ENCODE measurements around the gene HBQ1. TPM values are rescaled to one million over a fixed set of nuclear protein-coding genes. Genes with fewer than 3 reads are reported as not detected.

The HBQ1 gene
- total and polyA plus RNA-seq, 4 donors, result 50.9 TPM; not detected in 3

GRCh38 chr16:132120-132519 is 48.1 kb upstream of the HBQ1 start (continued):
- TF ChIP-seq ZBTB33 (IDR thresholded peaks at IDR 0.05) (no peak), NR2F2 (IDR thresholded peaks at IDR 0.05) (no peak), YY1 (IDR thresholded peaks at IDR 0.05) (no peak), RAD21 (IDR thresholded peaks at IDR 0.05) (no peak), TAF1 (conservative IDR thresholded peaks at IDR 0.05) (no peak), GABPA (IDR thresholded peaks at IDR 0.05 in 1 of 2, conservative IDR thresholded peaks at IDR 0.05 in 1 of 2) (no peak), HNF4A (conservative IDR thresholded peaks at IDR 0.05) (no peak)

GRCh38 chr16:133716-134115 is 46.5 kb upstream of the HBQ1 start:
- Histone ChIP-seq H3K9ac (ENCODE audit: low read depth in 1 of 2, low read length in 2 of 2) (no peak overlapping the region), H3K27ac (ENCODE audit: low read depth in 1 of 2, low read length in 2 of 2) (no peak overlapping the region), H3K27me3 (ENCODE audit: control insufficient read depth in 4 of 4, insufficient read depth in 4 of 4, low read length in 3 of 4) (no peaks in the 10 kb centered on the region), H3K4me3 (ENCODE audit: low read depth in 1 of 3, low read length in 3 of 3) (no peak overlapping the region), H3K9me3 (ENCODE audit: control insufficient read depth in 4 of 4, low read length in 3 of 4) (no peaks in the 10 kb centered on the region), H3K36me3 (ENCODE audit: control insufficient read depth in 4 of 4, insufficient read depth in 3 of 4, low read depth in 1 of 4, low read length in 3 of 4) (no peaks in the 10 kb centered on the region), H3K4me1 (ENCODE audit: control insufficient read depth in 4 of 4, insufficient read depth in 4 of 4, low read length in 3 of 4) (peaks cover 0 to 6% (median 1%) of the 10 kb centered on the region in 4 donors)
- no peak for TF ChIP-seq REST (IDR thresholded peaks at IDR 0.05)
- TF ChIP-seq FOXA2 (IDR thresholded peaks at IDR 0.05), result no peak
- TF ChIP-seq HNF4G (IDR thresholded peaks at IDR 0.05), result no peak
- no peak for TF ChIP-seq NR2F2 (IDR thresholded peaks at IDR 0.05)
- no peak for TF ChIP-seq MAX (IDR thresholded peaks at IDR 0.05)
- no peak for TF ChIP-seq YY1 (IDR thresholded peaks at IDR 0.05)
- TF ChIP-seq TAF1 (conservative IDR thresholded peaks at IDR 0.05), result no peak
- TF ChIP-seq RXRA (IDR thresholded peaks at IDR 0.05), result no peak
- TF ChIP-seq SP1 (IDR thresholded peaks at IDR 0.05), result no peak
- WGBS, result 94% methylated on average over 2 of the region's 2 CpGs
- no peak for DNase-seq (ENCODE audit: low spot score)

- Histone ChIP-seq H3K9ac (ENCODE audit: low read depth in 1 of 2, low read length in 2 of 2) (peak overlapping the region; percentile 53 to 71), H3K4me3 (ENCODE audit: low read depth in 1 of 3, low read length in 3 of 3) (peak overlapping the region; percentile 54 to 95 (median 74)), H3K36me3 (ENCODE audit: control insufficient read depth in 4 of 4, insufficient read depth in 3 of 4, low read depth in 1 of 4, low read length in 3 of 4) (no peaks in the 10 kb centered on the region), H3K27ac (ENCODE audit: low read depth in 1 of 2, low read length in 2 of 2) (no peak overlapping the region), H3K4me1 (ENCODE audit: control insufficient read depth in 4 of 4, insufficient read depth in 4 of 4, low read length in 3 of 4) (peaks cover 0 to 6% (median 1%) of the 10 kb centered on the region in 4 donors), H3K27me3 (ENCODE audit: control insufficient read depth in 4 of 4, insufficient read depth in 4 of 4, low read length in 3 of 4) (no peaks in the 10 kb centered on the region), H3K9me3 (ENCODE audit: control insufficient read depth in 4 of 4, low read length in 3 of 4) (no peaks in the 10 kb centered on the region)
- no peak for TF ChIP-seq FOXA1 (IDR thresholded peaks at IDR 0.05)
- TF ChIP-seq NR2F2 (IDR thresholded peaks at IDR 0.05), result no peak
- TF ChIP-seq HNF4A (conservative IDR thresholded peaks at IDR 0.05), result no peak
- no peak for TF ChIP-seq FOXA2 (IDR thresholded peaks at IDR 0.05)
- no peak for TF ChIP-seq CTCF (IDR thresholded peaks at IDR 0.05; ENCODE audit: low read depth, low read length, missing input control)
- TF ChIP-seq HNF4G (IDR thresholded peaks at IDR 0.05), result no peak
- 2% methylated on average over 30 of the region's 30 CpGs for WGBS
- no peak for DNase-seq (ENCODE audit: low spot score)
These were observed 42.2 kb upstream of the HBQ1 start for GRCh38 chr16:138049-138417.

All from liver (tissue), 9 donors.